CD4-positive, alpha-beta T cell (primary cell): Measurements from ENCODE around the gene SMIM31. TPM values are rescaled to one million over a fixed set of nuclear protein-coding genes. Genes with fewer than 3 reads are reported as not detected.

ENCODE experiments used
- ATAC-seq: fragments of 200-7000 bp; cut with Tn5 transposase; one replicate; pipeline ENCODE4 v1.10.0; 2022; ENCODE audit warnings: mild to moderate bottlenecking; ENCODE audit not compliant: poor library complexity
- CTCF ChIA-PET: fragments of 350-600 bp; sonication (Branson Sonifier 250); formaldehyde crosslinking; loops from one replicate; lab custom pipeline; 2021; ENCODE audit warnings: antibody characterized with exemption, inconsistent platforms; lab: Charles Lee
- POLR2A ChIA-PET: fragments of 350-600 bp; sonication (Branson Sonifier 250); formaldehyde crosslinking; loops from one replicate; lab custom pipeline; 2021; ENCODE audit warnings: antibody characterized with exemption, inconsistent platforms; lab: Charles Lee
- DNase-seq, 14 experiments: peaks; one replicate each; pipeline ENCODE4 v3.0.0-alpha.2; 2013 to 2020; ENCODE audit warnings: mixed read lengths in 2 of 14
- H3K27ac ChIP-seq, 2 donors: one replicate each; pipeline versions ENCODE4 v1.5.1 to v1.7.0; 2013; ENCODE audit warnings: low read length in 2 of 2, low read depth in 1 of 2, mild to moderate bottlenecking in 1 of 2
- H3K27me3 ChIP-seq, 2 experiments: 1 replicate in 1 of 2; 2 replicates in 1 of 2; pipeline versions ENCODE4 v1.6.1 to v1.7.0; 2013; ENCODE audit warnings: low read length in 2 of 2, control low read depth in 1 of 2, mild to moderate bottlenecking in 1 of 2, moderate library complexity in 1 of 2; ENCODE audit not compliant: insufficient read depth in 2 of 2, control insufficient read depth in 1 of 2
- H3K36me3 ChIP-seq: one replicate; pipeline ENCODE4 v1.6.1; 2013; ENCODE audit warnings: low read length, control low read depth; ENCODE audit not compliant: insufficient read depth
- H3K4me1 ChIP-seq: one replicate; pipeline ENCODE4 v1.6.1; 2013; ENCODE audit warnings: low read length, control low read depth; ENCODE audit not compliant: insufficient read depth
- H3K4me3 ChIP-seq: one replicate; pipeline ENCODE4 v1.5.1; 2013; ENCODE audit warnings: mild to moderate bottlenecking, low read length, moderate library complexity
- H3K9me3 ChIP-seq, 2 experiments: 1 replicate in 1 of 2; 2 replicates in 1 of 2; pipeline versions ENCODE4 v1.6.1 to v1.7.0; 2013; ENCODE audit warnings: low read length in 2 of 2, mild to moderate bottlenecking in 2 of 2, control low read depth in 1 of 2, moderate library complexity in 1 of 2; ENCODE audit not compliant: control insufficient read depth in 1 of 2, insufficient read depth in 1 of 2
- H3K27ac Mint-ChIP-seq: one replicate; pipeline ENCODE4 v1.8.0; 2020; ENCODE audit warnings: mixed read lengths
- H3K27me3 Mint-ChIP-seq: one replicate; pipeline ENCODE4 v1.8.0; 2021; ENCODE audit warnings: mixed read lengths
- H3K36me3 Mint-ChIP-seq: one replicate; pipeline ENCODE4 v1.8.0; 2021; ENCODE audit warnings: low read depth, mixed read lengths
- H3K4me1 Mint-ChIP-seq: one replicate; pipeline ENCODE4 v1.8.0; 2021; ENCODE audit warnings: low read depth, mixed read lengths
- H3K4me3 Mint-ChIP-seq: one replicate; pipeline ENCODE4 v1.8.0; 2020; ENCODE audit warnings: mild to moderate bottlenecking, mixed read lengths
- H3K9me3 Mint-ChIP-seq: one replicate; pipeline ENCODE4 v1.8.0; 2020; ENCODE audit warnings: mixed read lengths
- CTCF ChIP-seq: fragments of 200-600 bp; IDR thresholded peaks from one replicate; pipeline ENCODE4 v1.8.0; 2022; ENCODE audit warnings: antibody characterized with exemption, mild to moderate bottlenecking
- intact Hi-C, 2 experiments: fragments of 100-400 bp; cut with DNase I in 1 of 2; cut with micrococcal nuclease in 1 of 2; formaldehyde crosslinking; loops; one replicate each; pipeline versions ENCODE4 v1.15.1 to v1.9.0; 2023 to 2025; cut with DNase I, micrococcal nuclease
- polyA plus RNA-seq, 2 donors: library from polyadenylated mRNA; unstranded; fragments of 120-200 nt; gene quantifications; one replicate each; pipeline ENCODE4 v1.2.1, GENCODE V29; 2013
- total RNA-seq, 174 experiments: library from RNA in 2 of 174; stranded (reverse) in 2 of 174; gene quantifications; one replicate each; pipeline ENCODE4 v1.2.3 and lab custom pipeline; 2021 to 2026

SMIM31 gene
- total RNA-seq (not detected), total RNA-seq (lab: John Stamatoyannopoulos, UW) (0 to 0.08 (median 0) reads per million in 172 experiments)
- not detected for polyA plus RNA-seq (2013, experiment 1 of 2)
- polyA plus RNA-seq (2013, experiment 2 of 2): not detected

- H3K4me3 ChIP-seq: no peak within 1 kb of the TSS
- H3K36me3 ChIP-seq: no peaks in the 10 kb centered on the region
- no peaks in the 10 kb centered on the region for H3K27me3 ChIP-seq
- peaks cover 4% of the 10 kb centered on the region for H3K27me3 Mint-ChIP-seq
- TF ChIP-seq CTCF: no peak
- H3K36me3 Mint-ChIP-seq: no peaks in the 10 kb centered on the region
- H3K9me3 Mint-ChIP-seq: peaks cover 2% of the 10 kb centered on the region
- ChIA-PET CTCF (interaction anchor here (0.6 kb wide), 1 partner anchor 1133 kb away, joined by 3 read pairs; no protein-coding TSS in a partner anchor), POLR2A (no interaction called here)
- DNase-seq: no peak
- no peak within 1 kb of the TSS for H3K27ac ChIP-seq
- no peaks in the 10 kb centered on the region for H3K4me1 ChIP-seq
- no peaks in the 10 kb centered on the region for H3K4me1 Mint-ChIP-seq
- ATAC-seq: no peak
- H3K9me3 ChIP-seq: no peaks in the 10 kb centered on the region
- H3K4me3 Mint-ChIP-seq: no peak within 1 kb of the TSS
- H3K27ac Mint-ChIP-seq: no peak within 1 kb of the TSS
- intact Hi-C loops: no loop called here
Measured at GRCh38 chr4:164753873-164754488, at the start of gene SMIM31. SMIM31 (plus strand) TSS chr4:164754131; CDS start chr4:164770444, 16,313 bp downstream.

- Mint-ChIP-seq H3K9me3 (no peaks in the 10 kb centered on the region), H3K27me3 (peaks cover 7% of the 10 kb centered on the region), H3K4me3 (no peak overlapping the region), H3K4me1 (no peaks in the 10 kb centered on the region), H3K36me3 (no peaks in the 10 kb centered on the region), H3K27ac (no peak overlapping the region)
- ATAC-seq: no peak
- H3K36me3 ChIP-seq: no peaks in the 10 kb centered on the region
- no peak overlapping the region for H3K4me3 ChIP-seq
- H3K9me3 ChIP-seq: no peaks in the 10 kb centered on the region
- H3K4me1 ChIP-seq: no peaks in the 10 kb centered on the region
- ChIA-PET CTCF (no interaction called here), POLR2A (no interaction called here)
- no peak for TF ChIP-seq CTCF
- DNase-seq: no peak
- intact Hi-C loops: no loop called here
- H3K27me3 ChIP-seq: no peaks in the 10 kb centered on the region
- H3K27ac ChIP-seq: no peak overlapping the region
Measured at GRCh38 chr4:164706675-164707074, 47.3 kb upstream of the SMIM31 start.

GRCh38 chr4:164716901-164717300, 37.0 kb upstream of the SMIM31 start:
- no peak for TF ChIP-seq CTCF
- Histone ChIP-seq H3K36me3 (no peaks in the 10 kb centered on the region), H3K27me3 (no peaks in the 10 kb centered on the region), H3K4me3 (no peak overlapping the region), H3K9me3 (no peaks in the 10 kb centered on the region), H3K27ac (no peak overlapping the region), H3K4me1 (no peaks in the 10 kb centered on the region)
- Mint-ChIP-seq H3K27me3 (peaks cover 5% of the 10 kb centered on the region), H3K4me1 (no peaks in the 10 kb centered on the region), H3K27ac (no peak overlapping the region), H3K9me3 (peaks cover 2% of the 10 kb centered on the region), H3K4me3 (no peak overlapping the region), H3K36me3 (no peaks in the 10 kb centered on the region)
- intact Hi-C loops: no loop called here
- no peak for DNase-seq
- no peak for ATAC-seq
- ChIA-PET CTCF (no interaction called here), POLR2A (no interaction called here)
